EH (cell line): ENCODE results near the gene CEACAM6.
"Not testable (repeated sequence)": the region's sequence is repeated elsewhere in the genome, so short reads cannot be mapped to it uniquely, and the experiment has no call there.

Source experiments
- DNase-seq: peaks from one replicate; pipeline ENCODE4 v3.0.0-alpha.2; 2015; ENCODE audit warnings: low read depth

CEACAM6 gene

GRCh38 chr19:41748012-41748411 lies 7.3 kb upstream of the CEACAM6 start:
- no peak for DNase-seq

GRCh38 chr19:41750248-41751134 lies 4.8 kb upstream of the CEACAM6 start:
- not testable (repeated sequence) for DNase-seq

- peak; percentile 21 for DNase-seq
These were observed 2.2 kb upstream of the CEACAM6 start for GRCh38 chr19:41753159-41753558.

GRCh38 chr19:41753936-41754529 lies 1.3 kb upstream of the CEACAM6 start:
- peak; percentile 45 for DNase-seq

GRCh38 chr19:41758846-41759245 lies 3.5 kb downstream of the CEACAM6 start:
- DNase-seq = peak; percentile 2

- no peak for DNase-seq
These were observed 11.8 kb downstream of the CEACAM6 start for GRCh38 chr19:41767115-41767514.

GRCh38 chr19:41768105-41768504 lies 12.8 kb downstream of the CEACAM6 start:
- not testable (repeated sequence) for DNase-seq

- no peak for DNase-seq
These were observed 14.3 kb downstream of the CEACAM6 start for GRCh38 chr19:41769608-41770007.

GRCh38 chr19:41771410-41771809 lies 16.1 kb downstream of the CEACAM6 start:
- DNase-seq = no peak

GRCh38 chr19:41774515-41774980 lies 19.2 kb downstream of the CEACAM6 start:
- no peak for DNase-seq

GRCh38 chr19:41776700-41777099 lies 21.4 kb downstream of the CEACAM6 start:
- DNase-seq = no peak

GRCh38 chr19:41783612-41784011 lies 28.3 kb downstream of the CEACAM6 start:
- no peak for DNase-seq

- no peak for DNase-seq
These were observed 29.0 kb downstream of the CEACAM6 start for GRCh38 chr19:41784312-41784711.

GRCh38 chr19:41784743-41785142 lies 29.4 kb downstream of the CEACAM6 start:
- DNase-seq = no peak

GRCh38 chr19:41785653-41786052 lies 30.3 kb downstream of the CEACAM6 start:
- DNase-seq = peak; percentile 64

- no peak for DNase-seq
These were observed 31.7 kb downstream of the CEACAM6 start for GRCh38 chr19:41787055-41787454.

- not testable (repeated sequence) for DNase-seq
These were observed 33.2 kb downstream of the CEACAM6 start for GRCh38 chr19:41788518-41788917.

GRCh38 chr19:41789053-41789452 lies 33.7 kb downstream of the CEACAM6 start:
- DNase-seq = not testable (repeated sequence)

- DNase-seq = peak; percentile 33
These were observed 37.4 kb downstream of the CEACAM6 start for GRCh38 chr19:41792513-41793413.

- no peak for DNase-seq
These were observed 38.0 kb downstream of the CEACAM6 start for GRCh38 chr19:41793414-41793727.

- DNase-seq = peak; percentile 54
These were observed 39.7 kb downstream of the CEACAM6 start for GRCh38 chr19:41795031-41795461.

- no peak for DNase-seq
These were observed 41.0 kb downstream of the CEACAM6 start, which contains the start of gene CEACAM3 for GRCh38 chr19:41796362-41796761. Gene CEACAM3, plus strand, starts transcription at chr19:41796587. Its CDS starts 91 bp downstream, at chr19:41796678.
